Amygdala (tissue), 56 donors: ENCODE results near the gene STARD10.

Source experiments
- DNase-seq, 56 donors: peaks; one replicate each; lab custom pipeline; 2025; lab: John Stamatoyannopoulos, UW

Gene STARD10

DNA sequence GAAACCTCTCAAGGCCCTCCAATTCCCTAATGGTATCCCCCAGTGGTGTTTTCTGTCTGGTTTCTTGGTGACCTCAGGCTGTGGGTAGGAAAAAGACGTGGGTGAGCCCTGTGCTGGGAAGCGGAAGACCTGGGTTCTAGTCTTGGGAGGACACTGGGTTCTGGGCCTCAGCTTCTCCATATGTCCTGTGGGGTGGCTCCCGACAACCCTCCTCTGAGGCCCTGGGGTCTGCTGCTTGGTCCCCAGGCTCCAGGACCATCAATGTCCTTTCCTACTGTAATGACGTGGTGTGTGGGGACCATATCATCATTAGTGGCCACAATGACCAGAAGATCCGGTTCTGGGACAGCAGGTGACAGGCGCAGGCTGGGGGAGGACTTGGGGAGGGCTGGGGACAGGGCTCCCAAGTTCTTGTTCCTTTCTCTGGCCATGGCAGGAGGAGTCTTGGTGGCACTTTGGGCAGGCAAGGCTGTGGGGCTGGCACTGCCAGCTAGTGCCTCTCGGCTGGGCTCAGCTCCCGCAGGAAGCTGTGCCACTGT is 33.2 kb upstream of the STARD10 start:
- no peak for DNase-seq

DNA sequence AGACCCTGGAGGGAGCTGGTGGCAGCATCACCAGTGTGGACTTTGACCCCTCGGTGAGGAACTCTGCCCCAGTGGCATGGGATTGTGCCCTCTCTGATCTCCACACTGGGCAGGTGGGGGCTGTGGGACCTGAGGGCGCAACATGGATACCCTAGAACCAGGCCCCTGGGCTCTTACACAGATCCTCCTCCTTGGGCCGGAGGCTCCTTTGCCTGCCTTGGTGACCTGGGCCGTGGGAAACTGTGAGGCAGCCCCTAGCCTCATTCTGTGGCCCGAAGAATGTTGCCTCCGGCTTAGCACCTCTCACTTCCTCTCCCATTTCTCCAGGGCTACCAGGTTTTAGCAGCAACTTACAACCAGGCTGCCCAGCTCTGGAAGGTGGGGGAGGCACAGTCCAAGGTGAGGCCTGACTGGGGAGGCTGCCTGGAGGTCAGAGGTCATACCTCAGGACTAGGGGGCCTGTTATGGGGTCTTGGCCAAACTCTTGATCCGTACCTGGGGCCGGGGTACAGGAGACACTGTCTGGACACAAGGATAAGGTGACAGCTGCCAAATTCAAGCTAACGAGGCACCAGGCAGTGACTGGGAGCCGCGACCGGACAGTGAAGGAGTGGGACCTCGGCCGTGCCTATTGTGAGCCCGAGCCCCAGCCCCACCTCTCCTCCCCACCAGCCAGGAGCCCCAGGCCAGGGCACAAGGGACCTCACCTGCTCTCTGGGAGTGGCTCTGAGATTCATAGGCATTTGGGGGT is 32.5 kb upstream of the STARD10 start:
- no peak for DNase-seq

DNA sequence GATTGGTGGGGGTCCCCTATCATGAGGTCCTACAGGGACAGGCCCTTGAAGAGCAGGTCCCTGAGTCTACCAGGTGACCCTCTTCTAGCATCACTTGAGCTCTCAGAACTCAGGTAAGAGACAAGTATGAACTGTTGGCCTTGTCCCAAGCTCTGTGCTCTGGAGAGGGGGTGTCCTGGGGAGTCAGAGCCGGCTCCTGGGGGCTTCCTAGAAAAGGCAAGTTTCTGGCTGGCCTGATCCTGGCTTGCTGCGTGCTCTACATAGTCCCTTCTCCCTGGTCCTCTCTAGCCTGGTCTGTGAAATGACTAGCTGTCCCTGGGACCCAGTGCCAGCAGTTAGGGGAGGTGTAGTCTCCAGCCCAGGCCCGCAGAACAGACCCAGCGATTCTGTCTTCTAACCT is 31.8 kb upstream of the STARD10 start:
- DNase-seq, result no peak

DNA sequence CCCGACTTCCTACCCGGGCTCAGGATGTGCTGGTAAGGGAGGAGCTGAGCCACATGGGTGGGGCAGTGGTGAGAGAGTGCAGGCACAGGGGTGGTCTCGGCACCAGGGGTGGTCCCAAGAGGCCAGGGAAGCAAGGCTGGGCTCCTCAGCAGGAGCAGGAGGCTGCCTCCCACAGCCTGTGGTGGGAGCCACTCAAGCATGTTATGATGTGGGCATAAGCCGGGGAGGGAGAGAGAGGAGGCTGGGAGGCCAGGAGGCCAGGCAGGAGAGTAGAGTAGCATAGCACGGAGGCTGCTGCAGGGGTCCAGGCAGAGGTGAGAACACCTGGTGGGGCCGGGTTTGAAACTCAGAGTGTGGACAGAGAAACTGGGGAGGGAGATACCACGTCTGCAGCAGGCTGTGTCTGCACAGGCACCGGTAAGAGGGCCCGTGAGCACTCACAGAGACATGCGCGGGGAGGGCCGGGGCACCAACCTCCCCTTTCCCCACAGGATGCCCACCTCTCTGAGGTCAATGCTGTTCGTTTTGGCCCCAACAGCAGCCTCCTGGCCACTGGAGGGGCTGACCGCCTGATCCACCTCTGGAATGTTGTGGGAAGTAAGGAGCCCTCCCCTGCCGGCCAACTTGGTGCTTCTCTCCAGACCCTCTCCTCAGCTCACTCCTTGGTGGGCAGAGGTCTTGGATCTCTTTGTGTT is 31.1 kb upstream of the STARD10 start:
- no peak for DNase-seq

DNA sequence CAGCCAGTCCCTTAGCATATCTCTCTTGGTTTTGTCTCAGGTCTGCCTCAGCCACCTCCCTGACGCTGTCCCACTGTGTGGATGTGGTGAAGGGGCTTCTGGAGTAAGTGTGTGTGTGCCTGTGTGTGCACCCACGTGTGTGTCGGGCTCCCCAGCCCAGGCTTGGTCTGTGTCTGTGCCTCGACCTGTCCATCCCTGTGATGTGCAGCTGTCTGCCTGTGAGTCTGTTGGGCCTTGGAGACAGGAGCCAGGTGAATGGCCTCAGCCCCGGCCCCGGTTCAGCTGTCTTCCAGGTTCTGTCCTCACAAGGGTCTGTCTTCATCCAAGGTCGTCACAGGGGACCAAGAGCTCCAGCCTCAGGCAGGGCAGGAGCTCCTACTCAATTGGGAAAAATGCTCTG is 30.2 kb upstream of the STARD10 start:
- DNase-seq, result no peak

DNA sequence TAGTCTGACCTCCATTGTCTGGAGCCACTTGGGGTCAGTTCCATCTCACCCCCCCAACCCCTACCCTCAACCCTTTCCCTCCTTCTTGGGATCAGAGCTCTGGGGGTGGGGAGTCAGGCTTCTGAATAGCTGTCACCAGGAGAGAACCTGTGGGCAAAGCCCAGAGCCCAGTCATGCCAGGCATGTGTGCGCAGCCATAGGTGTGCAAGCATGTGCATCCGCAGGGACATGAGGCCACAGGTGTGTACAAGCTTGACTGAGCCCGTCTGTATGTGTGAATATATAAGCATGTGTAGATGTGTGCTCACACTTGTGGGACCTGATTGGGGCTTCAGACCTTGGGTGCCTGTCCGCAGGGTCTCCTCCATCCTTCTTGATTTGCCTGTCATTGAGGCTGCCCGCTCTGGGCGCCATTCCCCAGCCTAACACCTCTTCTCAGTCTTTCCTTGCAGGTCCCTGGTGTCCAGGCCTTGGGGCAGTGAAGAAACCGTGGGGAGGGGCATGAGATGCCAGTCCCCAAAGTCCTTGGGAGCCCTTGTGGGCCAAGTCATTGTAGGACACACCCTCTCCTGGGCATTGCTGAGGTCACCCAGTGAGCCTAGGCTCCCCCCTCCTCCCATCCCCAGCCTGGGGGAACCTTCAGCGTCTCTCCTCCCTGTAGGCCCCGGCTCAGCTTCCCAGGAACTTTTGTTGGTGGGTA is 29.4 kb upstream of the STARD10 start:
- no peak for DNase-seq

DNA sequence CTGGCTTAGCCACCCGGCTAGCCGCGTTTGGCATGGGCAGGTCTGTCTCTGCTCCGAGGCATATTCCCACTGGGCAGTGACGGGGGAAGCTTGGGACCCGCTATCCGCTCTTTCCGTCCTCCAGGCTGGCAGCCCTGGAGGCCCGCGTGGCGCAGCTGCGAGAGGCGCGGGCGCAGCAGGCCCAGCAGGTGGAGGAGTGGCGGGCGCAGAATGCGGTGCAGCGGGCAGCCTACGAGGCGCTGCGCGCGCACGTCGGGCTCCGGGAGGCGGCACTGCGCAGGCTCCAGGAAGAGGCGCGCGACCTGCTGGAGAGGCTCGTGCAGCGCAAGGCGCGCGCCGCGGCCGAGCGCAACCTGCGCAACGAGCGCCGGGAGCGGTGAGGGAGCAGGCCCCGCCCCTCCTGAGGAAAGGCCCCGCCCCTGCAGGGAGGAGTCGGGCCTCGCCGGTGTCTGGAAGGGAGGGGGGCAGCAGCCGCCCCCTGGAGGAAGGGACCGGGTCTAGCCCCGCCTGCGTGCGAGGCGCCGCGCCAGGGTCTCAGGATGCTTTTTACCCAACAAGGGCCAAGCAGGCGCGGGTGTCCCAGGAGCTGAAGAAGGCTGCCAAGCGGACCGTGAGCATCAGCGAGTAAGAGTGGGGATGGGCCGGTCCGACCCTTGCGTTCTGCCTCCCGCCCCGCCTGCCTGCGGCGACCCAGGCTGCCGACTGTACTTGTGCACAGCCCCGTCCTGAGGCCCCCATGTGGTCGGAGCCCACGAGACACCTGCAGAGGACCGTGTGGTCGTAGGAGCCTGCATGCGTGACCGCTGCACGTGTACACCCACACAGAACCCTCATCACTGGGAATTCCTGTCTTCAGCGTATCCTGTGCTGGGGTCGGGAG is 28.3 kb upstream of the STARD10 start:
- peak; percentile 43 to 93 (median 84) for DNase-seq

DNA sequence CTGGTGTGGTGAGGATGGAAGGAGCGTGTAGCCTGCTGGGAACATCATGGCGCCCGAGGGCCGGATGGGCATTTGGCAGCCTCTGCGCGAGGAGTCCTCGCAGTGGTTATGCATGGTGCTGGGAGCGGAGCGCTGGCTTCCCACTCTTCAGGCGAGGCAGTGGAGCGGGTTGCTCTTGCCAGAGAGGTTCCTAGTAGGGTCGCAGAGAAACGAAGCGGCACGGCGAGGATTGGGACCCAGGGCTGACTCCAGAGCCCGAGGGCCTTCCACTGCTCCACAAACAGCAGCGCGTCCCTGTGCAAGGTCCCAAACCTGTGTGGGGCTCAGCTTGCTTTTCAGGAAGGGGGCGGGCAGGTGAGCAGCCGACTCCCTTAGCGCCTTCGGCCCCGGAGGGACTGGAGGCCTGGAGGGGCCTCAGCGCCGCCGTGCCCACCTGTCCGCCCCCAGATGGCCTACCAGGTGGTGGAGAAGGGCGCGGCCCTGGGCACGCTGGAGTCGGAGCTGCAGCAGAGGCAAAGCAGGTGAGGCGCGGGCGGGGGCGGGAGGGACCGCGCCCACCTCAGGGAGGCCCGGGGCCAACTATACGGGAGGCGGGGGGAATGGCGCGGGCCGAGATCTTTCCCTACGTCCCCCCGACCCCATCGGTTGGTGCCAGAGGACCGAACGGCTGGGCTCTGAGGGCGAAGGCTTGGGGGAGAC is 27.5 kb upstream of the STARD10 start:
- no peak for DNase-seq

DNA sequence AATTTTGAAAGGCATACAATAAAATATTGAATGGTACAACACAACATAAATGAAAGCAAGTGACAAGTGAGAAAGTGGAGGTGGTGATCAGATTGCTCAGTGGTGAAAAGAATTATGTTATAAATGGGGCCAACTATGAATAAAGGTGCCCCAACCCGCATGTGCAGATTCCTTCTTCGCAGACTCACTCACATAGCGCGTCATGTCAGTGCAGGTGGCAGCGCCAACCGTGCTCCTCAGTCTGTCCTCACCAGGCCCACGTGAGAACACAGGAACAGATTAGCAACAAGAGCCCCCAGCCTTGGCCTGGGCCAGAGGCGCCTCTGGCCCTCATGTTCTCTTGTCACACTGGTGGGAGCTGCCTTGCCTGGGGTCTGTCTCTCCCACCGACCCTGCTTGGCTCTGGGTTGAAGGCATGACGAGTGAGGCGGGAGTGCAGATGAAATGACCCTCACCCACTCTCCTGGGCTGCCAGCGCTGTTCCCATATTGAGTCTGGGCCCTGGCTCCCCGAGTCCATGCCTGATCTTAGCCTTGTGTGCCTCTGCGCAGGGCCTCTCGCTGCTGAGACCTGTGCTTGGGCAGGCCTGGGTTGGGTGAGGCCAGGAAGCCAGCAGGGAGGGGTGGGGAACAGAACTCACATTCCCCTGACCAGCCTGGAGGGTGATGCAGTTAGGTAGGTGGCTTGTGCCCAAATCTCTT is 26.7 kb upstream of the STARD10 start:
- DNase-seq, result no peak

DNA sequence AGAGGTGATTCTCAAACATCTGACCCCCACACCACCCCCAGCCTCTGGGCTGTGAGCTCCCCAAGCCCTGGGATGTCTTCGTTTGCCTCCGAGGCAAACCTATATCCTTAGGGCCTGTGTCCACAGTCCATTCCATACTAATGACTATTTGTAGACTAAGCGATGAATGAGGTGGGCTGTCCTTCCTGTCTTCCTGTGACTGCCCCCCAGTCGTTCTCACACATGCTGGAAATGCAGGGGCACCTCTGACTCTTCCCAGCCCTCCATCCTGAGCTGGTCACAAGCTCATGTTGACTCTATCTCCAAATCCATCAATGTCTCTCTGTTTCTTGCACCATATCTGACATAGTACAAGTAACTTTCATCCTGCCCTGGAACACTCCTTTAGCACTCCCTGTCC is 25.1 kb upstream of the STARD10 start:
- DNase-seq, result no peak

DNA sequence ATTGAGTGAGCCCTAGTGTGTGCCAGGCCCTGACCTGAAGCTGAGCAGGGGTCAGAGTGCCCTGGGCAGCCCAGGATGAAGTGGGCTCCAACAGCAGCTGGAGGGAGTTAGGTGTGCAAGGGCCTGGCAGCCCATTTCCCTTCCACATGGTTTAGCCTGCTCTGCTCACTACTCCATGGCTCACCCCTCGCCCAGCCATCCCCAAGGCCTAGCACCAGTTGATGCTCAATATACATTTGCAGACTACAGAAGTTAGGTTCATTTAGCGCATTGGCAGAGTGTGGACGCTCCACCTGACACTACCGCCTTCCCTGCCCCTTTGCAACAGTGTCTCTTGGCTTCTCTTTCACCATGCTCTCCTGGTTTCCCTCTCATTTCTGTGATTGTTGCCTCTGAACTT is 24.1 kb upstream of the STARD10 start:
- DNase-seq, result no peak

DNA sequence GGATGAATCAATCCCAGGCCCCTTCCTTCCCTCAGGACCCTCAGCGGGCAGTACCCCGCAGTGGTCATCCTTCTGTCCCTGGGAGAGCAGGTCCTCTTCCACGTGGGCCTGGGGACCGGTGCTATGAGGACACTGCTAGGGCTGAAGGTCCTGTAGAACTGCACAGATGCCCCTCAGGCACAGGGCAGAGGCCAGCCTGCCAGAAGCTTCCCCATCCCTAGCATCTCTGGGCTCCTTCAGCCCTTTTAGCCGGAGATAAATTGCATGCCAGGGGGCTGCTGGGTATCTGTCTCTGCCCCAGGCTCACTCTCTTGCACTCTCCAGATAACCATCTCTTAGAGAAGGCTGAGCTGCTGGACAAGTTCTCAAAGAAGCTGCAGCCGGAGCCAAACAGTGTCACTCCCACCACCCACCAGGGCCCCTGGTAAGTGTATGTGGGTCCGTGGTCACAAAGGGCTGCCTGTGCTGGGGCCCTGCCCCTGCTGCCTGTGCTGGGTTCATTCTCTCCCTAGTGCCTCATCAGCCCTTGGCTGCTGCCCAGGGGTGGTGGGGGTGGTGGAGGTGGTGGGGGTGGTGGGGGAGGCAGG is 22.6 kb upstream of the STARD10 start:
- no peak for DNase-seq

DNA sequence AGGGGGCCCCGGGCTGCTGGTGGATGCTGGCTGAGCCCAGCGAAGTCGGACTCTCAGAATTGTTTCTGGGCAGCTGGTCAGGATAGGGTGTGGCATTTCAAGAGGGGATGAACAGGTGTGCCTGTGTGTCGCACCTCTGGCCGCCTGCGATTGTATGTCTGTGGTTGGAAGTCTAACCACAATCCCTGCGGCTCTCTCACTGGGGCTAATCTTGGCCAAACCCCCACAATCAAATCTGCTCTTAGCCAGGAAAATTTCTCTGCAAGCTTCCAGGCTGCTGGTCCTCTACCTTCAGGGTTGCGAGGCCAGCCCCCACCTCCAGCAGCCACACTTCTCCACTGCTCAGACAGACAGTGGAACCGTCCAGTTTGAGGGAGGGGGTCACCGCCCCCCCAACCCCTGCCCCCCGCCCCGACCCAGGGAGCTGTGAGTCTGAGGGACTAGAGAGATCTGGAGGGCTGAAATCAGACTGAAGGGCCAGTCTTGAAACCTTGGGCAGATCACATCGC is 21.3 kb upstream of the STARD10 start:
- no peak for DNase-seq

DNA sequence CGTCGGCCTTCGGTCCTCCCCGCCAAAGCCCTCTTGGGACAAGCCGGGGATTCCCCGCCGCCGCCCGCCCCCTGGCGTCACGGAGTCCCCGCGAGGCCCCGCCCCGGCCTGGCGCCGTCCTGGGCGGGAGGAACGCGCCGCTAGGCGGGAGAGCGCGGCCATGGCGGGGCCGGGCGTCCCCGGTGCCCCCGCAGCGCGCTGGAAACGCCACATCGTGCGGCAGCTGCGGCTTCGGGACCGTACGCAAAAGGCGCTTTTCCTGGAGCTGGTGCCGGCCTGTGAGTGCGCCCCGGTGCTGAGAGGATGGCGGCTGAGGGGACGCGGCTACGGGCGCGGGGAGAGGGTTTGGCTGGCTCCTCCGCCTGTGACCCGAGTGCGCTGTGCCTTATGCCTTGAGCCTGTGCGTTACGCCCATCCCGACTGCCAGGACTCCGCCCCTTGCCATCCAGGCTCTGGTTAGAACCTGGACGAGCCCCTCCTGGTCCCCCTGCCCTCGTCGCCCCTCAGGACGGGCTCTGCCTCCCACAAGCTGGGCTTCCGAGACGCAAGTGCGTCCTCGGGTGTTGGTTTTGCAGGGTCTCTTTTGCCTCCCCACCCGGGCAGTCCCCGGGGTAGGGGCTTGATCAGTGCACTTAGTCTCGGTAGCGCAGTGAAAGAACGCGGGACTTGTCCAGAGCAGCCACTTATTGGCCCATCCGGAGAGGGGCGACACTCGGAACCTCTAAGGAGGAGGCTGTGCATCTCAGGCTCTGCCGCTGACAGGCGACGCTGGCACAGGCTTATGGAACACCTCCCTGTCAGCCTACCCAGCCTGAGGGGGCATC is 20.7 kb upstream of the STARD10 start, which contains the start of gene ATG16L2:
Gene ATG16L2, plus strand, starts transcription at position 126 of the 824 bp plus-strand sequence. Its CDS starts 35 bp downstream, at position 161.
- peak in 42 of 56 donors; percentile 65 to 96 (median 88) for DNase-seq

DNA sequence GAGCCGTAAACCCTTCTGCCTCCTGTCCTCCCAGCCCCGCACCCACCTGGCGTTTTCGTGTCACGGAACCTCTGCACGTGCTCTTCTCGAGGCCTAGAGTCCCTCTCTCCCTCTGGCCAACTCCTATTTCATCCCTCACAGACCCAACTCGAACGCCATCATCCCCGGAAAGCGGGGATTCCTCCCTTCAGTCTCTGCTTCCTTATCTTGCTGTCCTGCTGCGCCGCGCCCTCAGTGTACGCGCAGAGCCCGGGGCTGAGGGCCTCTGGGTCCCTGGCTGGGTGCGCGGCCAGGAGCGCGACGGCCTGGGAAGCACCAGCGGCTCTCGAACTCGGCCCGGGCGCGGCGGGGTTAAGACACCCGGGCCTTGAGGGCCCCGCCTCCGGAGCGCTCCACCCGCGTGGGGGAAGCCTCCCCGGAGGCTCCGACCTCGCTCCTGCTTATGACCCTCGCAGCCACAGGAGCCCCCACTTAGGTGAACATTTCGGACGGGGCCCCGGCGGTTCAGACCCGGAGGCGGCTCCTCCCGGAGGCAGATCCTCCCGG is 20.0 kb upstream of the STARD10 start:
- peak in 51 of 56 donors; percentile 43 to 96 (median 87) for DNase-seq

DNA sequence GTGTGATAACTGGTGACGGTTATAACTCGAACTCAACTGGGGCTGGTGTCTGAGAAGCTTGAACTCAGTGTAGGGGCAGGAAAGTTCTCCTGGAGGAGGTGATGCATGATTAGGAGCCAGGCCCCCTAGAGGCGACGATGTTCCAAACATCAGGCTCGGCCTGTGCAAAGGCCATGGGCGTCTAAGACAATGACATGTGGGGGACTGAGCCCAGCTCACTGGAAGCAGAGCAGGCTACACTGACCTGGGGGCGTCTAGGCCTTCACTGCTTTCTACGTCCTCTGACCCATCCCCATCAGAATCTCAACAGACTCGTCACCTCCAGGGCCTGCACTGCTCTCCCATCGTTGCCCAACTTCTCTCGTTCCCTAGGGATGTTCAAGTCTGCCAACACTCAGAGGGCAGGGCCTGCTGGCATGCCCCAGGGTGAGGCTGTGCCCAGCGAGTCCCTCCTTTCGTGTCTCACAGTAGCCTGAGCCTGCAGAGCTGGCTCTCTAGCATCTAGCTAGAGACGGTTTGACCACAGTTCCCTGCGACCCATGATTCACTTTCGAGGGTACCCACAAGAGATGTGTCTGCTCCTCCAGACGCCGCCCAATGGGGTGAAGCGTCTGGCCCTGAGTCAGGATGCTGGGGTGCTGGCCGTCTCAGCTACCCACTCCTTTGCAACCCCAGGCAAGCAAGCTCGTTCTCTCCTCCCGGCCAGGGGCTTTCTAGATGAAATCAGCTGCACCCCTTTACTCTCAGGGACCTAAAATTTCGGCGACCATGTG is 19.3 kb upstream of the STARD10 start:
- DNase-seq, result peak in 5 of 56 donors; percentile 43 to 59 (median 52)
